Vagina (tissue), 2 donors: ENCODE data around the gene B3GAT2.

ENCODE experiments used
- CTCF ChIP-seq, 3 experiments: fragments of 450-650 bp in 2 of 3; fragments of 200-600 bp in 1 of 3; sonication (generic) in 1 of 3; IDR thresholded peaks; one replicate each; pipeline ENCODE4 v1.5.1; 2017 to 2019; ENCODE audit warnings: antibody characterized with exemption in 3 of 3, mild to moderate bottlenecking in 2 of 3, moderate library complexity in 2 of 3
- POLR2A ChIP-seq, 2 donors: fragments of 450-650 bp; IDR thresholded peaks; one replicate each; pipeline ENCODE4 v1.6.1; 2017; ENCODE audit warnings: antibody characterized with exemption in 2 of 2, mild to moderate bottlenecking in 2 of 2, moderate library complexity in 2 of 2
- POLR2AphosphoS5 ChIP-seq, 2 donors: sonication (generic); formaldehyde crosslinking; IDR thresholded peaks; one replicate each; pipeline ENCODE4 v1.9.0; 2017; ENCODE audit warnings: antibody characterized with exemption in 2 of 2, mild to moderate bottlenecking in 2 of 2, low read depth in 1 of 2; ENCODE audit not compliant: insufficient read depth in 1 of 2

DNA sequence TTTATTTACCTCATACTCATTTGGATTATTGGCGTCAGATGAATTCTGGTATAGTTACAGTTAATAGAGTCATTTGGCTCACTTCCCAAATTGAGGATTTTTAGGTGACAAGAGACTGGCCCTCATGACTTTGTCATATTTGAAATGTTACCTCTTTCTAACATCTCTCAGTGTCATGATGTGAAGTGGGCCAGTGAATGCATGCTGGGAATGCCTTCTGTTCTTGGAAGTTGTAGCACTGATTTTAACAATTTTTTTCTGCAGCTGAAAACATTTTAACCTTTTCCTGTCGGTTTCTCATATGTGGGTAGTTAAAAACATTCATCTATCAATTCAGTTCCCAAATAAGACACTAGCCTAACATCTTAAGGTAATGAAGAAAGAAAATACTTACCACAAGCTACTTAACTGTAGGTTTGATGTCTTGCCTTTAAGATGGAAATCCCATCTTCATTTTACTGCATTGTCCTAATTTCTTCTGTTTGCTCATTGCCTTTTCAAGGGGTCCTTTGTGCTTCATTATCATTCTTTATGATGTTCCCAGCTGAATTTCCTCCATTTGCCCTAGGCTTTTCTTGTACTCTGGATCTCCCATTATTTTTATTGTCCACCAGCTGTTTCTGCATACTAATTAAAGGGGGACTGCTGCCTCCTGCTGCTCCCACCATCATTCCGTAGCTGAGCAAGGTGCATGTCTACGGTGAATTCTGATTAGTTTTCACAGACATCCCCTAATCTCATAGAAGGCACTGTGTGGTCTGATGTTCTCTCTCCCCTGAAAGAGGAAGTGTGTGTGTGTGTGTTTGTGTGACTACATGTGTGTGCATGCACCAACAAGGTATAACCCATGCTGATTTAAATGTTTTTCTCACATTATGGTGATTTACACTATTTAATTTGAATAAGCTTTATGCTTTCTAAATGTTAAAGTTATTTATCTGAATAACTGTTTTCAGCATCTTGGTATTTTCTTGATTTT, 109.5 kb downstream of the B3GAT2 start:
- TF ChIP-seq CTCF (IDR thresholded peaks at IDR 0.05) (no peak), POLR2A (IDR thresholded peaks at IDR 0.05) (no peak), POLR2AphosphoS5 (IDR thresholded peaks at IDR 0.05; ENCODE audit: insufficient read depth in 1 of 2, low read depth in 1 of 2) (no peak)
